IPS-11a (cell line): ENCODE results near the gene CLIP2.
A peak's percentile ranks its signal among the peaks of the same experiment; 100 is the strongest.
"Not testable (repeated sequence)": the region's sequence is repeated elsewhere in the genome, so short reads cannot be mapped to it uniquely, and the experiment has no call there.

Experiments
- H3K4me3 ChIP-seq: one replicate; pipeline ENCODE4 v1.5.1; 2013; ENCODE audit warnings: low read depth, low read length, control low read depth

Gene CLIP2

DNA sequence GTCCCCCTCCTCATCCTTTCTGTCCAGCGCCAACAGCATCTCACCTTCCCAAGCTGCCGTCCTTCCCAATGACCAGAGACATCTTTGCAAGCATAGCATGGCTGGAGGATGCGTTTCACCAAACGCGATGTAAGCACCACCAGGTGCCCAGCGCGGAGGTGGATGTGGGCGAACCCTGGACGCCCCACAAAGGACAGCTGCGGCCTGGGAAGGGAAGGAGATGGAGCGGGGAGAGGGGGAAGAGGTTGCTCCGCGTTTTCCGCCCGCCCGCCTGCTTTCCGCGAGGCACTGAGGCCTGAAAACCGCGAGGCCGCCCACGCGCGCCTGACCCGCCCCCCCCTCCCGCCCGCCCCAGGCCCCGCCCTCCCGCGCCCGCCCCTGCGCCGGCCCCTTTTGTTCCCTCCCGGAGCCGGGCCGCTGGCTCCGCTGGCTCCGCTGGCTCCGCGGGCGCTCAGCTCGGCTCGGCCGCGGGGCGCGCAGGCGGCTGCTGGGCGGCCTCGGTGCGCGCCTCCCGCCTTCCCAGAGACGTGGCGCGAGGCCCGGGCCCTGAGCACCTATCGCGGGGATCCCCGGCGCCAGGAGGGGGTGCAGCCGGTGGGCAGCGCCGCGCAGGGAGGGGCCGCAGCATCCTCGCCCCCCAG lies at the start of gene CLIP2:
Gene CLIP2 (plus strand): TSS at position 390 of the 641 bp plus-strand sequence. CDS start 28,140 bp downstream, outside the sequence.
- peak within 1 kb of the TSS; percentile 81 for H3K4me3 ChIP-seq

DNA sequence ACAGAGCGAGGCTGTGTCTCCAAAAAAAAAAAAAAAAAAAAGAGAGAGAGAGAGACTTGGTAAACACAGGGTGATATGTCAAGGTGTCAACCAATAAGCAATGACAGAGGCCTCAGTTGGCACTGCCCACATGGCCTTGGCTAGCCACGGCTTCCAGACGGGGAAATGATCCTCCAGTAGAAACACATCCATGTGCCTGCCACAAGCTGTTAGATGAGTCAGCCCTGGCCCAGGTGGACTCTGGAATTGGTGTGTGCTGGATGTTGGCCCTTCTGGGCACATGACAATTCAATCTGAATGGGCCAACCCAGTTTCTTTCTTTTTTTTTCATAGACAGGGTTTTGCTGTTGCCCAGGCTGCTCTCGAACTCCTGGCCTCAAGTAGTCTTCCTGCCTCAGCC lies 48.7 kb upstream of the CLIP2 start:
- no peak overlapping the region for H3K4me3 ChIP-seq

DNA sequence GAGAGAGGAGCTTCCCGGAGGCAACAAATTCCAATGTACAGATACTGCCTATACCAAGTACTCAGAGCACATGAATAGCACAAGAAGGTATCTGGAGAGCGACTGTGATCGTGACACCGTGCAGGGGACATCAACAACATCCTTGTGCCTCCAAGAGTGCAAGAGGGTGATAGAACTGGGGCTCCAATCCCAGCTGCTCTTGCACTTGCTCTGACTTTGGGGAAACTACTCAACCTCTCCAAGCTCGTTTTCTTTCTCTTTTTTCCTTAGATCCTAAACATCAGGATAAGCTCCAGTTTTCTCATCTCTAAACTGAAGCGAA lies 47.1 kb upstream of the CLIP2 start:
- no peak overlapping the region for H3K4me3 ChIP-seq

DNA sequence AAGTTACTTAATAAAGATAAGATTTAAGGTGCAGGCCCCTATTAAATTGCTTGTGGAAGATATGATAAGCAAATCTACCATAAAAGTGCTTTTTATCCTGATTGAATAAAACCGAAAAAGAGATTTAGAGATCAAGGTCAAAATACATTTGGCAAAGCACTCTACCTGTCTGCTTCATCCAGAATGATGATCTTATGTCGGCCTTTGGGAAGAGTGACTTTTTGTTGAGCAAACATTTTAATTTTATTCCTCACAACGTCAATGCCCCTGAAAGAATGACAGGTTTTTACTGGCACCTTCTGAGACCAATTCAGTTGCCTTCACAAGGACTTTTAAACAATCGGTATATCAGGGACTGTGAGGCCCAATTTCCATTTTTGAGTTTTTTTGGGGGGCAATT lies 42.7 kb upstream of the CLIP2 start:
- no peak overlapping the region for H3K4me3 ChIP-seq

DNA sequence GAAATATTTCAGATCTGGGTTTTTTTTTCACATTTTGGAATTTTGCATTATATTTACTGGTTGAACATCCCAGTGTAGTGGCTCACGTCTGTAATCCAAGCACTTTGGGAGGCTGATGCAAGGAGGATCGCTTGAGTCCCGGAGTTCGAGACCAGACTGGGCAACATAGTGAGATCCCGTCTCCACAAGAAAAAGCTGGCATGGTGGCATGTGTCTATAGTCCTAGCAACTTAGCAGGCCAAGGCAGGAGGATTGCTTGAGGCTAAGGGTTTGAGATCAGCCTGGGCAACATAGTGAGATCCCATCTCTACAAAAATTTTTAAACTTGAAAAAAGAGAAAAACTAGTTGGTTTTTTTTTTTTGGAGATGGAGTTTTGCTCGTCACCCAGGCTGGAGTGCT lies 41.1 kb upstream of the CLIP2 start:
- no peak overlapping the region for H3K4me3 ChIP-seq

DNA sequence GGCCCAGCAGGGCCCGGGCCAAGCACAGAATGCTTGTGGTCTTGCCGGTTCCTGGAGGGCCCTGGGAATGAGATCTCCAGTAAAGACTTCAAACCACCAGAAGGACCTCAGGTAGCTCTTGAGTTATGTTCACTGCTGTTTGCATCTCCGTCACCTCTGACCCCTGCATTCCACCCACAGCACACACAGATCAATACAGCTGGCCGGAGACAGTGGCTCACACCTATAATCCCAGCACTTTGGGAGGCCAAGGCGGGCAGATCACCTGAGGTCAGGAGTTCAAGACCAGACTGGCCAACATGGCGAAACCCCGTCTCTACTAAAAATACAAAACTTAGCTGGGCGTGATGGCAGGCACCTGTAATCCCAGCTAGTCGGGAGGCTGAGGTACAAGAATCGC lies 40.1 kb upstream of the CLIP2 start:
- not testable (repeated sequence) for H3K4me3 ChIP-seq

DNA sequence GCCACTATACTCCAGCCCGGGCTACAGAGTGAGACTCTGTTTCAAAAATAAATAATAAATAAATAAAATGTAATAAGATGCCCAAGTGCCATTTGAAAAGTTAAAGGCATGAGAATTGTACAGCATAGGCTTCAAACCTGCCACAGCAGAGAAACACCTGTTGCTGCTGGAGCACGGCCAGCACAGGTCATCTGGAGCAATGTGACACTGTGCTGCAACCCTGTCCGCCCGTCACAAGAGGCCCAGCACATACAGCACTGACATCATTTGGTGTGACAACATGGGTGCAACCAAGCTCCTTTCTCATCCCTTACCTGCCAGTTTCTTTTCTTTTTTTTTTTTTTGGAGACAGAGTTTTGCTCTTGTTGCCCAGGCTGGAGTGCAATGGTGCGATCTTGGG lies 36.3 kb upstream of the CLIP2 start:
- no peak overlapping the region for H3K4me3 ChIP-seq

DNA sequence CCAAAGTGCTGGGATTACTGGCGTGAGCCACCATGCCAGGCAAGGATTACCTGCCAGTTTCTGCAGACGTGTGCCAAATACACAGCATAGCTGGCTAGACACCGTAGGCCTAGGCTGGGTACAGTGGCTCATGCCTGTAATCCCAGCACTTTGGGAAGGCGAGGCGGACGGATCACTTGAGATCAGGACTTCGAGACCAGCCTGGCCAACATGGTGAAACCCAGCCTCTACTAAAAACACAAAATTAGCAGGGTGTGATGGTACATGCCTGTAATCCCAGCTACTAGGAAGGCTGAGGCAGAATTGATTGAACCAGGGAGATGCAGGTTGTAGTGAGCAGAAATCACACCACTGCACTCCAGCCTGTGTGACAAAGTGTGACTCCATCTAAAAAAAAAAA lies 35.9 kb upstream of the CLIP2 start:
- peak overlapping the region; percentile 98 for H3K4me3 ChIP-seq

DNA sequence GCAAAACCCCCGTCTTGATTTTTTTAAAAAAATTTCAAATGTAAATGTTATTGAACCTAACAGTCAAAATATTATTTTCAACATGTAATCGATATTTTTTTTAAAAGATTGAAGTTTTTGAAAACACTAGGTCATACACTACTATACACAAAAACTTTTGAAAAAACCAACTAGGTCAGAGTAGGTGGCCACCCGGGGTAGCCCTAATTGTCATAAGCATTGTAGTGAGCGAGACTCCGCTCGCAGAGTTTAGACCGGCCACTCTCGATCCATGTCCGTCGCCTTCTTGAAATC lies 35.4 kb upstream of the CLIP2 start:
- peak overlapping the region; percentile 98 for H3K4me3 ChIP-seq

DNA sequence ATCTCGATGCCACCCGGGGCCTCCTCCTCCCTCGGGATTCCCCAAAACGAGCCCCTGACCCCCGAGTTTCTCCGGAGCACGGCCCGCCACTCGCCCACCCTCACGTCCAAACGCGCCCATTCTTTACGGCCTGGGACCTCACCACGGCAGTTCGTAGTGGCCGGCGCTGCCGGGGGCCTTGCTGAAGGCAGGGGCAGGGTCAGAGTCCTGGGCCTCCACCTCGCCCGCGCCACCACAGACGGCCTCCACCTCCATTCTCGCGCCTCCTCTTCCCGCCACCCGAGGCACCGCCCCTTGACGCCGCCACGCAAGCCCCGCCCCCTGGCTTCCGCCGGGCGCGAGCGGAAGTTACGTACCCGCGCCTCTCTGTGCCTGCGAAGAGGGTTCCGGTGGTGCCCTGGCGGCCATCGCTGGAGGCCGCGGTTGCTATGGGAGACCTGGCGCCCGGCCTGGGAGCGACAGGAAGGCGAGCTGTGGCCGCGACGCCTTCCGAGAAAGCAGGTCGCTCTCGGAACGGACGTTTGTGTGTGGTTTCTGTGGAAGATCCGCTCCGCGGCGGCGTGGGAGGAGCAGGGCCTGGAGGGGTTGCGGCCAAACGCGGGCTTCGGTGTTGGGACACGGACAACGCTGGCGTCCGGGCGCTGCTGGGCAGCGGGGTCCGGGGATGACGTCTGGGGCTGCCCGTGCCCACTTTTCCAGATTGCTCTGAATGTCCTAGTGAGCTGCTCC lies 34.9 kb upstream of the CLIP2 start, which contains the start of gene RFC2:
Gene RFC2 (minus strand): TSS at position 271 of the 729 bp plus-strand sequence. CDS start 16 bp downstream, at position 255.
- H3K4me3 ChIP-seq, result peak within 1 kb of the TSS; percentile 98

DNA sequence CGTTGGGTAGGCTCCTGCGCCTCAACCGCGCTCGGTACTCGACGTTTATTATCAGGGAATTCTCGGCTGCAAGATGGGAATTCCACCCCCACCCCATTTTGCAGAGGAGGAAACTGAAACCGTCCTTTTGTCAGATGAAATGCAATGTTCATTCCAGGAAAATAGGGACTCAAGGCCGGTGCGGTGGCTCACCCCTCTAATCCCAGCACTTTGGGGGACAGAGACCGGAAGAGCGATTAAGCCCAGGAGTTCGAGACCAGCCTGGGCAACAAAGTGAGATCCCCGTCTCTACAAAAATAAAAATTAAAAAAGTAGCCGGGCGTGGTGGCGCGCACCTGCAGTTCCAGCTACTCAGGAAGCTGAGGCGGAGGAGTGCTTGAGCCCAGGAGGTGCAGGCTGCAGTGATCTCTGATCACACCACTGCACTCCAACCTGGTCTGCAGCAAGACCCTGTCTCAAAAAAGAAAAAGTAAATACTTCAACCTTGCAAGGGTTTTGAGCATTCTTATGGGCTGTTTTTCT lies 34.3 kb upstream of the CLIP2 start:
- peak overlapping the region; percentile 98 for H3K4me3 ChIP-seq

DNA sequence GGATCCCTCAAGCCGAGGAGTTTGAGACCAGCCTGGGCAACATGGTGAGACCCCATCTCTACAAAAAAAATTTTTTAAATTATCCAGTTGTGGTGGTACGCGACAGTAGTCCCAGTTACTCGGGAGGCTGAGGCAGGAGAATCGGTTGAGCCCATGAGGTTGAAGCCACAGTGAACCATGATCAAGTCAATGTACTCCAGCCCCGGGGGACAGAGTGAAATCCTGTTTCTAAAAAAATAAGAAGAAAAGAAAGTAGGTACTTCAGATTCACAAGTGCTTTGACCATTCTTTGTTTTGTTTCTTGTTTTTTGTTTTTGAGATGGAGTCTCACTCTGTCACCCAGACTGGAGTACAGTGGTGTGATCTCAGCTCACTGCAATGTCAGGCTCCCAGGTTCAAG lies 33.7 kb upstream of the CLIP2 start:
- H3K4me3 ChIP-seq, result not testable (repeated sequence)

DNA sequence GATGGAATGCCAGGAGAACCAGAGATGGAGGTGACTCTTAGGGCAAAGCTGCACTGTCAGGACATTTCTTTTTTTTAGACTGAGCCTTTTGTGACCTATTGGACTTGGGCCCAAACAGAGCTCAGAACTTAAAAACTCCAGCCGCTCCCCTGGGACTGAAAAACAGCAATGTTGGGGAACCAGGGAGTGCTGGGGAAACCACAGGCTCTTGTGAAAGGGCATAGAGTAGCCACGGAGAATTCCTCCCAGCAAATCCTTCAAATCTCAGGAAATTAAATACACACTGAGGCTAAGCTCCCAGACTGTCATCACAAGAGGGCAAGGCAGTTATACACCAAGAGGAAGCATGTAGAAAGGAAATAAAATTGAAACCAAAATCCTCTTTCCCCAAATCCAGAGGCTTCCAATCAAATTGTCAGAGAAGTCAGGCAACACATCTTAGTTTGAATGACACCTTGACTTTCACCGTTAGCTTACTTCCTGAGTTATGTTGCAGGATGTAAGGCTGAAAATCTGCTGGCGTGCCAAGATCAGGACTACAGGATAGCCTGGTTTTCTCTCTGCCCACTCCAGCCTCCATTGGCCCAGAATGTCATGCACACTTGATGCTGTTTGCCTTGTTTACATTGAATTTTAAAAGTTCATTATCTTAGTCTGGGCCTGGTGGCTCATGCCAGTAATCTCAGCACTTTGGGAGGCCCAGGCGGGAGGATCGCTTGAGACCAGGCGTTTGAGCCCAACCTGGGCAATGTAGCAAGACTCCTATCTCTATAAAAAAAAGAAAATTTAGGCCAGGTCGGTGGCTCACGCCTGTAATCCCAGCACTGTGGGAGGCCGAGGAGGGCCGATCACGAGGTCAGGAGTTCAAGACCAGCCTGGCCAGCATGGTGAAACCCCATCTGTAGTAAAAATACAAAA lies 32.5 kb upstream of the CLIP2 start:
- no peak overlapping the region for H3K4me3 ChIP-seq

DNA sequence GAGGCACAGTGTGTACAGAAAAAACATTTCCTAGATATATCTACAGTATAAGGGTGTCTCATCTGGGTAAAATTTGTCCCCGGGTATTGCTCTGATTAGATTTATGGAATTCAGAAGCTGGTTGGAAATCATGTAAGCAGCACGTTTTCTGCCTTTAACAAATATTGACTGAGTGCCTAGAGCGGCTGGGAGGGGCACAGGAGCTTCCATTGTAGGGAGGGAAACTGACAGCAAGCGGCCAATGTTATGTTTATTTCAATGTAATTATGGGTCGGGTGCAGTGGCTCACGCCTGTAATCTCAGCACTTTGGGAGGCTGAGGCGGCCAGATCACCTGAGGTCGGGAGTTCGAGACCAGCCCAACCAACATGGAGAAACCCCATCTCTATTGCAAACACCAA lies 30.6 kb upstream of the CLIP2 start:
- H3K4me3 ChIP-seq, result no peak overlapping the region

DNA sequence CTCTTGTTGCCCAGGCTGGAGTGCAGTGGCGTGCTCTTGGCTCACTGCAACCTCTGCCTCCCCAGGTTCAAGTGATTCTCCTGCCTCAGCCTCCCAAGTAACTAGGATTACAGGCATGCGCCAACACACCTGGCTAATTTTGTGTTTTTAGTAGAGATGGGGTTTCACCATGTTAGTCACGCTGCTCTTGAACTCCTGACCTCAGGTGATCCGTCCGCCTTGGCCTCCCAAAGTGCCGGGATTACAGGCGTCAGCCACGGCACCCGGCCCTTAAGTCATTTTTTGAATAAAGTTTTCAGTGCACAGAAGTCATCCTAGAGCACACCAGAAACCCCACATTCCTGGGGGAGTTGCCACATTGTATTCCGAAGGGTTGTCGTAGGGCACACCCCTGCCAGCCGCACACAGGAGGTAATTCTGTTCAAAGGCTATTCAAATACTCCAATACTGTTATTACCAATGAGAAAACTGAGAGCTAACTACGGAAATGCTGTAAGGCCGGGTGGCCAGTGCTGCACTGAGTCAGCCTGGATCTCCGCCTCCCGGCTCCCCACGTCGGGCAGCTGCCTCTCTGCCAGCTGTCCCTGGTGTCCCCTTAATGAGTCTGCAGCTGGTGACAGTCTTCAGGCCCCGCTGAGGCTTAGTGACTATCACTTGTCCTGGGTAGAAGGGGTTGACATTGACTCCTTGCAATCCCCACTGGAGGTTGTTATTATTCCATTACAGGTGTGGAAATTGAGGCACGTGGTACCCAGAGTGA lies 26.4 kb upstream of the CLIP2 start:
- no peak overlapping the region for H3K4me3 ChIP-seq

DNA sequence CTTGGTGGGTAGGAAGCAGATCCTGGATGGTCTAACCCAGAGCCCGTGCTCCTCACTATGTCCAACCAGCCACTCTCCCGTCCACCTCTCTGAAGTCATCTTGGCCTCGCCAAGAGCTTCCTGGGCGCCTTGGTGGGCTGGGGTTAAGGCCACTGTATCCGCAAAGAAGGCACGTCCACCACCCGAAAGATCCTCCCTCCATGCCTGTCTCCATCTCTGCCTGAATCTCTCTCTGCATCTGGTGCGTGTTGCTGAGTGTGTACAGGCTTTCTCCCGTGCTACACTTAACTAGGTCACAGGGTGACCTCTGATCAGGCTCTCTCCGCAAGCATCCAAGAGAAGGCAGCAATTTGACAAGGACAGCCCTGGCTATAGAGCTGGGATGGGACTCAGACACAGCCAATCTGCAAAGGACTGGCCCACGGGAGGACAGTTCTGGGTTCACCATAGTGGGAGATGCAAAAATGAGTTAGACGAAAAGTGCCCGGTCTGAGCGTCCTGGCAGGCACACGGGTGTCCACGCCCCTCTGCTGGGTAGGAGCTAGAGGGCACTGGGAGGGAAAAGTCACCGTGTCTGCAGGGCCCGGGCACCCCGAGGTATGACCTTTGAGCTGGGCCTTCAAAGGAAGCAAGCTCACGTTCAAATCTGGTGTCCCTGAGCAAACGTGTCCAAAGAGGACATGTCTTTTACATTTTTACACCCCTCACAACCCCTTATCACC lies 25.6 kb upstream of the CLIP2 start:
- H3K4me3 ChIP-seq, result no peak overlapping the region

DNA sequence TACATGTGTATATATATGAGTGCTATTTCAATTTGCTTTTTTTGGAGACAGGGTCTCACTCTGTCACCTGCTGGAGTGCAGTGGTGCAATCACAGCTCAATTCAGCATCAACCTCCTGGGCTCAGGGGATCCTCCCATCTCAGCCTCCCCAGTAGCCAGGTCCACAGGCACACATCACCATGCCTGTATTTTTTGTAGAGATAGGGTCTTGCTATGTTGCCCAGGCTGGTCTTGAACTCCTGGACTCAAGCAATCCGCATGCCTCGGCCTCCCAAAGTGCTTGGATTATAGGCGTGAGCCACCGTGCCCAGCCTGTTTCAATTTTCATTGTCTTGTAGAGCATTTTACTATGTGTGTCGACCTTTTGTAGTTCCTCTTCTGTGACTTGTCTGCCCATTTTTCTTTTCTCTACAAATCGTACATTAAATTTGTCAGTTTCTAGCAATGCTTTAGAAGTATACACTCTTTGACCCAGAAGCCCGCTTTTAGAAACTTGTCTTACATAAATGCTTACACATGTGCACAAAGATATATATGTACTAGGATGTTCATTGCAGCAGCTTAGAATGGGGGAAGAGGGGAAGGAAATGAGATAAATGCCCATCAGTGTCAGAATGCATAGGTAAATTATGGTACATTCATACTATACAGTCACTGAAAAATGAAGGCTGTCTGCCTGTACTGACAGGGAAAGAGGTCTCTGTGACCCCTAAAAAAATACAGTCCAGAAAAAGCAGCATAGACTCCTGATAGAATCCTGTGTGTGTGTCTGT lies 22.8 kb upstream of the CLIP2 start:
- no peak overlapping the region for H3K4me3 ChIP-seq

DNA sequence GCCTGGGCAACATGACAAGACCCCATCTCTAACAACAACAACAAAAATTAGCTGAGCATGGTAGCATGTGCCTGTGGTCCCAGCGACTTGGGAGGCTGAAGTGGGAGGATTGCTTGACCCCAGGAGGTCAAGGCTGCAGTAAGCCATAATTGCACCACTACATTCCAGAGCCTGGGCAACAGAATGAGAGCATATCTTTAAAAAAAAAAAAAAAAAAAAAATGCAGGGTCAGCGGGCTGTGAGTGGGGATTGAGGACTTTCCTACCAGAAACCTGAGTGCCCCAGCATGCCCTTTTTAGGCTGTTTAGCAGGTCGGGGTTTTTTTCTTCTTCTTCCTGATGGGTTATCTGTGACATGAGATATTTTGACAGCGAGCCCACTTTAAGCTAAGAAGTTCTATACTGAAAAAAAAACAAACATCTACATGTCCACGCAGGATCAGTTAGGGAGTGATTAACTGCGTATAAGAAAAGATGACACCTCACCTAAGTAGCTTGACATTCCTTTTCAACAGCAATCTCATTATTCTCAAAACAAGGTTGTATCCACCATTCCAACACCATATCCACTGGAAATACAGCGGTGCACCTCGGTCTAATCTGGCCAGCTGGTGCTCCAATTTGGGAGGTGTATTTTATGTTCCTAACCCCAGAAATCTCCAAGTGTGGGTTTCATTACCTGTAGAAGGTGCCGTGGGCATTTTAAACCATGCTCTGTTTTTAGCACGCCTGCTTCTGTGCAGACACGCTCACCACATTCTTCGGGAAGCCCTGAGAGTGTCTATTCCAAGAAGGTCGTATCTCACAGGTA lies 21.2 kb upstream of the CLIP2 start:
- H3K4me3 ChIP-seq, result no peak overlapping the region
